Ectodermal cell (in vitro differentiated cells): ENCODE results near the gene PHLPP2.
"Not testable (repeated sequence)": the region's sequence is repeated elsewhere in the genome, so short reads cannot be mapped to it uniquely, and the experiment has no call there.

Experiments
- H3K27ac ChIP-seq: 2 replicates; pipeline ENCODE4 v1.7.0; 2013; ENCODE audit warnings: mild to moderate bottlenecking, low read depth, low read length; ENCODE audit not compliant: insufficient read depth, poor library complexity, severe bottlenecking
- H3K27me3 ChIP-seq: 2 replicates; pipeline ENCODE4 v1.7.0; 2013; ENCODE audit warnings: mild to moderate bottlenecking, low read length; ENCODE audit not compliant: insufficient read depth, control insufficient read depth, poor library complexity, severe bottlenecking
- H3K36me3 ChIP-seq: one replicate; pipeline ENCODE4 v1.7.0; 2013; ENCODE audit warnings: low read length; ENCODE audit not compliant: control insufficient read depth, insufficient read depth
- H3K4me1 ChIP-seq: one replicate; pipeline ENCODE4 v1.7.0; 2013; ENCODE audit warnings: low read length; ENCODE audit not compliant: control insufficient read depth, insufficient read depth
- H3K4me3 ChIP-seq: 2 replicates; pipeline ENCODE4 v1.7.0; 2013; ENCODE audit warnings: low read depth, low read length, control low read depth; ENCODE audit not compliant: insufficient read depth
- H3K9me3 ChIP-seq: 2 replicates; pipeline ENCODE4 v1.7.0; 2013; ENCODE audit warnings: mild to moderate bottlenecking, low read length, moderate library complexity; ENCODE audit not compliant: control insufficient read depth
- WGBS, 2 experiments: methylation state at CpG; one replicate each; pipeline ENCODE4 v1.1.7; 2013; ENCODE audit warnings: missing lambda C conversion rate in 2 of 2; 5-methylcytosine and 5-hydroxymethylcytosine counted together

Gene PHLPP2

DNA sequence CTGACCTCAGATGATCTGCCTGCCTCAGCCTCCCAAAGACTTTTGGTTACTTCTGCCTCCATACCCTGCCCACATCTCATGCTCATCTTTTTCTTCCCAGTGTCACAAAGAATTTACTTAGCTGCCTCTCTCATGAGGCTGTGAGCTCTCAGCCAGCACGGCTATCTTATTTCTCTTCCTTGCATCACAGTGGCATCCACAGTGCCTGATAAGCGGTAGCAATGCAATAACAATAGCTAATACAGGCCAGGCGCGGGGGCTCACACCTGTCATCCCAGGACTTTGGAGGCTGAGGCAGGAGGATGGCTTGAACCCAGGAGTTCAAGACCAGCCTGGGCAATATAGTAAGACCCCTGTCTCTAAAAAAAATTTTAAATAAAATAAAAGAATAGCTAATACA is 114.1 kb downstream of the PHLPP2 start:
- H3K4me1 ChIP-seq = no peaks in the 10 kb centered on the region
- 84 to 92% methylated on average over 4 of the region's 4 CpGs for WGBS, 2 experiments

DNA sequence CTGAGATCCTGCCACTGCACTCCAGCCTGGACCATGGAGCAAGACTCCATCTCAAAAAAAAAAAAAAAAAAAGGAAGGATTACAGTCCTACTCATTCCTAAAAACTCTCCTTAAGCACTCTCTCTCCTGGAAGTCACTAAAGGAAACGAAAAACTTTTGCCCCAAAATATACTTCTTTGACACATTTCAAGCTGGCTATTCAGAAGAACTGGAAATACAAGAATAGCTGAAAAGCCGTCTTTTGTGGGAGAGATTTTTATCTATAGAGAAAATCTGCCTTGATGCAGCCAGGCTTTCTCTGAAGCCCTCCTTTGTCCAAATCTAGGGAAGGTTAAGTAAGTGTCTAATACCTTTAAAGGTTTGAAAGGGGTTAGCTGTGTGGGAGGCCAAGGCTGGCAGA is 115.4 kb downstream of the PHLPP2 start:
- Histone ChIP-seq H3K27me3 (no peaks in the 10 kb centered on the region), H3K4me3 (no peak overlapping the region), H3K4me1 (no peaks in the 10 kb centered on the region), H3K36me3 (no peaks in the 10 kb centered on the region), H3K27ac (no peak overlapping the region), H3K9me3 (no peaks in the 10 kb centered on the region)
- 62 to 67% methylated on average over 2 of the region's 2 CpGs for WGBS, 2 experiments

More for the DNA sequence above, 114.1 kb downstream of the PHLPP2 start:
- no peaks in the 10 kb centered on the region for H3K27me3 ChIP-seq
- no peak overlapping the region for H3K4me3 ChIP-seq
- H3K36me3 ChIP-seq = no peaks in the 10 kb centered on the region
- H3K9me3 ChIP-seq = no peaks in the 10 kb centered on the region
- no peak overlapping the region for H3K27ac ChIP-seq

DNA sequence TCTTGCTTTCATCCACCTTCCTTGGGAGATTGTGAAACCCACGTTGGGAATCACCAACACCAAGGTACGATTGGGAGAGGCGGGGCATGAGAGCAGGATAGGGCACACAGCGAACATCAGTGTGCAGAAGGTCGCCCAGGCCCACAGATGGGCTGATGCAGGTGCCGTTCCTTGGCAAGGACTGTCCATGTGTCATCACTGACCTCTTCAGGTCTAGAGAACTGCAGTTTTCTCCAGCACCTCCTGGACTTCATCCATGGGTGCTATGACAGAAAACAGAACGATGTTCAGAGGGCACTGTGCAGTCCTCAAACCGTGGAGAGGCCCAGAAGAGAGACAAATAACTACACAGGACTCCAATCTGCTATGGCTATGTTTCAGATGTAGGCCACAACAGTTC is 123.7 kb downstream of the PHLPP2 start:
- 88 to 90% methylated on average over 8 of the region's 8 CpGs for WGBS, 2 experiments
- H3K4me1 ChIP-seq = no peaks in the 10 kb centered on the region
- H3K36me3 ChIP-seq = no peaks in the 10 kb centered on the region
- no peaks in the 10 kb centered on the region for H3K9me3 ChIP-seq
- H3K27me3 ChIP-seq = no peaks in the 10 kb centered on the region
- H3K27ac ChIP-seq = no peak overlapping the region
- H3K4me3 ChIP-seq = no peak overlapping the region

DNA sequence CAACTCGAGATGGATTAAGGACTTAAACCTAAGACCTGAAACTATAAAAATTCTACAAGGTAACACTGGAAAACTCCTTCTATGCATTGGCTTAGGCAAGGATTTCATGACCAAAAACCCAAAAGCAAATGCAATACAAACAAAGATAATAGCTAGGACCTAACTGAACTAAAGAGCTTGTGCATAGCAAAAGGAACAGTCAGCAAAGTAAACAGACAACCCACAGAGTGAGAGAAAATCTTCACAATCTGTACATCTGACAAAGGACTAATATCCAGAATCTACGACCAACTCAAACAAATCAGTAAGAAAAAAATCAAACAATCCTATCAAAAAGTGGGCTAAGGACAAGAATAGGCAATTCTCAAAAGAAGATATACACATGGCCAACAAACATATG is 126.1 kb downstream of the PHLPP2 start:
- H3K27ac ChIP-seq, H3K9me3 ChIP-seq, H3K36me3 ChIP-seq, H3K4me1 ChIP-seq, H3K27me3 ChIP-seq, H3K4me3 ChIP-seq: not testable (repeated sequence)
- 63 to 79% methylated on average over 2 of the region's 2 CpGs for WGBS, 2 experiments

DNA sequence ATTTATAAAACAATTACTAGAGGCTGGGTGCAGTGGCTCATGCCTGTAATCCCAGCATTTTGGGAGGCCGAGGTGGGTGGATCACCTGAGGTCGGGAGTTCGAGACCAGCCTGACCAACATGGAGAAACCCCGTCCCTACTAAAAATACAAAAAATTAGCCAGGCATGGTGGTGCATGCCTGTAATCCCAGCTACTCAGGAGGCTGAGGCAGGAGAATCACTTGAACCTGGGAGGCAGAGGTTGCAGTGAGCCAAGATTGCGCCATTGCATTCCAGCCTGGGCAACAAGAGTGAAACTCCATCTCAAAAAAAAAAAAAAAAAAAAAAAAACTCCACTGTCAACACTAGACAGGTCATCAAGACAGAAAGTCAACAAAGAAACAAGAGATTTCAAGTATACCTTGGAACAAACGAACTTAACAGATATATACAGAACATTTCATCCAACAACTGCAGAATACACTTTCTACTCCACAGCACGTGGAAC is 129.1 kb downstream of the PHLPP2 start:
- H3K9me3 ChIP-seq, H3K27me3 ChIP-seq, H3K27ac ChIP-seq, H3K36me3 ChIP-seq, H3K4me3 ChIP-seq, H3K4me1 ChIP-seq: not testable (repeated sequence)
- 81 to 85% methylated on average over 6 to 7 of the region's 7 CpGs for WGBS, 2 experiments
